IPS DF 4.7 (cell line): ENCODE measurements around the gene TUBB4A.
A peak's percentile ranks its signal among the peaks of the same experiment; 100 is the strongest.

Experiments used
- DNase-seq: peaks from one replicate; pipeline ENCODE4 v3.0.0-alpha.2; 2013; ENCODE audit warnings: low spot score; ENCODE audit errors: extremely low read depth

Gene TUBB4A

GRCh38 chr19:6470173-6470572, 31.9 kb downstream of the TUBB4A start:
- DNase-seq: no peak

- no peak for DNase-seq
These were observed 34.7 kb downstream of the TUBB4A start for GRCh38 chr19:6467384-6467783.

GRCh38 chr19:6466526-6467248, 35.4 kb downstream of the TUBB4A start:
- DNase-seq: no peak

- DNase-seq: no peak
These were observed 36.4 kb downstream of the TUBB4A start for GRCh38 chr19:6465663-6466062.

- no peak for DNase-seq
These were observed 37.1 kb downstream of the TUBB4A start for GRCh38 chr19:6465006-6465405.

- peak; percentile 87 for DNase-seq
These were observed 37.8 kb downstream of the TUBB4A start, which contains the start of gene CRB3 for GRCh38 chr19:6464070-6464873. TSS of gene CRB3 (plus strand) at chr19:6464271. CDS start at chr19:6464702, 431 bp downstream.

- peak; percentile 79 for DNase-seq
These were observed 41.8 kb downstream of the TUBB4A start for GRCh38 chr19:6460099-6460884.

GRCh38 chr19:6459262-6460098, 42.6 kb downstream of the TUBB4A start, which contains the start of gene SLC25A23:
TSS of gene SLC25A23 (minus strand) at chr19:6459792. CDS start at chr19:6459628, 164 bp downstream.
- no peak for DNase-seq

GRCh38 chr19:6458695-6459261, 43.3 kb downstream of the TUBB4A start:
- no peak for DNase-seq

- no peak for DNase-seq
These were observed 44.0 kb downstream of the TUBB4A start for GRCh38 chr19:6457958-6458694.

GRCh38 chr19:6455924-6456323, 46.2 kb downstream of the TUBB4A start:
- DNase-seq: no peak

- DNase-seq: no peak
These were observed 48.1 kb downstream of the TUBB4A start for GRCh38 chr19:6453951-6454565.

- no peak for DNase-seq
These were observed 49.2 kb downstream of the TUBB4A start for GRCh38 chr19:6452899-6453298.

GRCh38 chr19:6452223-6452614, 49.9 kb downstream of the TUBB4A start:
- DNase-seq: no peak

GRCh38 chr19:6451583-6452222, 50.4 kb downstream of the TUBB4A start:
- no peak for DNase-seq

- DNase-seq: no peak
These were observed 51.9 kb downstream of the TUBB4A start for GRCh38 chr19:6450166-6450565.

- no peak for DNase-seq
These were observed 54.1 kb downstream of the TUBB4A start for GRCh38 chr19:6448045-6448444.

- no peak for DNase-seq
These were observed 55.7 kb downstream of the TUBB4A start for GRCh38 chr19:6446452-6446851.
